ENCODE measurements around the gene RNF125.
"Not testable (repeated sequence)": the region's sequence is repeated elsewhere in the genome, so short reads cannot be mapped to it uniquely, and the experiment has no call there.

The RNF125 gene

GRCh38 chr18:32026491-32027086 is 8.0 kb downstream of the RNF125 start:
- no peak for DNase-seq

GRCh38 chr18:32029558-32029957 is 10.9 kb downstream of the RNF125 start:
- DNase-seq, result no peak

- no peak for DNase-seq
Measured at GRCh38 chr18:32032609-32033008, 14.0 kb downstream of the RNF125 start.

- DNase-seq, result no peak
Measured at GRCh38 chr18:32036506-32037180, 18.0 kb downstream of the RNF125 start.

GRCh38 chr18:32037616-32038015 is 19.0 kb downstream of the RNF125 start:
- no peak for DNase-seq

- no peak for DNase-seq
Measured at GRCh38 chr18:32040936-32041335, 22.3 kb downstream of the RNF125 start.

GRCh38 chr18:32042337-32042736 is 23.7 kb downstream of the RNF125 start:
- peak; percentile 59 to 82 (median 78) for DNase-seq

GRCh38 chr18:32048507-32049091 is 30.0 kb downstream of the RNF125 start:
- peak; percentile 73 to 82 (median 76) for DNase-seq

GRCh38 chr18:32049393-32050171 is 31.0 kb downstream of the RNF125 start:
- DNase-seq, result peak; percentile 55 to 74 (median 59)

GRCh38 chr18:32056613-32057358 is 38.2 kb downstream of the RNF125 start:
- no peak for DNase-seq

GRCh38 chr18:32057624-32058165 is 39.1 kb downstream of the RNF125 start:
- no peak for DNase-seq

GRCh38 chr18:32060026-32060425 is 41.4 kb downstream of the RNF125 start:
- DNase-seq, result no peak

GRCh38 chr18:32067375-32068167 is 48.9 kb downstream of the RNF125 start:
- DNase-seq, result no peak

- peak; percentile 34 to 54 (median 38) for DNase-seq
Measured at GRCh38 chr18:32072321-32072720, 53.7 kb downstream of the RNF125 start.

- no peak for DNase-seq
Measured at GRCh38 chr18:32074206-32074605, 55.6 kb downstream of the RNF125 start.

GRCh38 chr18:32078845-32079244 is 60.2 kb downstream of the RNF125 start:
- no peak for DNase-seq

- DNase-seq, result no peak
Measured at GRCh38 chr18:32081881-32082280, 63.3 kb downstream of the RNF125 start.

GRCh38 chr18:32083781-32084180 is 65.2 kb downstream of the RNF125 start:
- DNase-seq, result no peak

GRCh38 chr18:32086881-32087280 is 68.3 kb downstream of the RNF125 start:
- peak; percentile 56 to 92 (median 75) for DNase-seq

GRCh38 chr18:32090831-32091230 is 72.2 kb downstream of the RNF125 start:
- DNase-seq, result not testable (repeated sequence)

- DNase-seq, result no peak
Measured at GRCh38 chr18:32091325-32091723, 72.7 kb downstream of the RNF125 start.

All from suppressor macrophage treated with lipopolysaccharide for 1 hour (primary cell).